ENCODE results near the gene GSDME.

DNA sequence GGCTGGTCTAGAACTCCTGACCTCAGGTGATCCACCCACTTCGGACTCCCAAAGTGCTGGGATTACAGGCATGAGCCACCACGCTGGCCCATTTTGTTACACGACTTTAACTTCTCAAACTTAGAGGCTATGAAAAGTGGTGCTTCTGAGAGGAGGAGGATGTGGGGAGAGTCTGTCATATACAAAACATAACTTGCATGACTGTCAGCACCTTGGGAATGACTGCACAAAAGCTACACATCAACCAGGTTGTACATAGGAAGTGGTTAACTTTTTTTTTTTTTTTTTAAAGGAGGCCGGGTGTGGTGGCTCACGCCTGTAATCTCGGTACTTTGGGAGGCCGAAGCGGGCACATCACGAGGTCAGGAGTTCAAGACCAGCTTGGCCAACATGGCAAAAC is 43.4 kb upstream of the GSDME start:
- TF ChIP-seq, protein P1, sequence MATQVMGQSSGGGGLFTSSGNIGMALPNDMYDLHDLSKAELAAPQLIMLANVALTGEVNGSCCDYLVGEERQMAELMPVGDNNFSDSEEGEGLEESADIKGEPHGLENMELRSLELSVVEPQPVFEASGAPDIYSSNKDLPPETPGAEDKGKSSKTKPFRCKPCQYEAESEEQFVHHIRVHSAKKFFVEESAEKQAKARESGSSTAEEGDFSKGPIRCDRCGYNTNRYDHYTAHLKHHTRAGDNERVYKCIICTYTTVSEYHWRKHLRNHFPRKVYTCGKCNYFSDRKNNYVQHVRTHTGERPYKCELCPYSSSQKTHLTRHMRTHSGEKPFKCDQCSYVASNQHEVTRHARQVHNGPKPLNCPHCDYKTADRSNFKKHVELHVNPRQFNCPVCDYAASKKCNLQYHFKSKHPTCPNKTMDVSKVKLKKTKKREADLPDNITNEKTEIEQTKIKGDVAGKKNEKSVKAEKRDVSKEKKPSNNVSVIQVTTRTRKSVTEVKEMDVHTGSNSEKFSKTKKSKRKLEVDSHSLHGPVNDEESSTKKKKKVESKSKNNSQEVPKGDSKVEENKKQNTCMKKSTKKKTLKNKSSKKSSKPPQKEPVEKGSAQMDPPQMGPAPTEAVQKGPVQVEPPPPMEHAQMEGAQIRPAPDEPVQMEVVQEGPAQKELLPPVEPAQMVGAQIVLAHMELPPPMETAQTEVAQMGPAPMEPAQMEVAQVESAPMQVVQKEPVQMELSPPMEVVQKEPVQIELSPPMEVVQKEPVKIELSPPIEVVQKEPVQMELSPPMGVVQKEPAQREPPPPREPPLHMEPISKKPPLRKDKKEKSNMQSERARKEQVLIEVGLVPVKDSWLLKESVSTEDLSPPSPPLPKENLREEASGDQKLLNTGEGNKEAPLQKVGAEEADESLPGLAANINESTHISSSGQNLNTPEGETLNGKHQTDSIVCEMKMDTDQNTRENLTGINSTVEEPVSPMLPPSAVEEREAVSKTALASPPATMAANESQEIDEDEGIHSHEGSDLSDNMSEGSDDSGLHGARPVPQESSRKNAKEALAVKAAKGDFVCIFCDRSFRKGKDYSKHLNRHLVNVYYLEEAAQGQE (IDR thresholded peaks at IDR 0.05; ENCODE audit: low read depth) = no peak
- no peak for TF ChIP-seq CREB1 (IDR thresholded peaks at IDR 0.05; ENCODE audit: low read depth)
- TF ChIP-seq TAF1 (IDR thresholded peaks at IDR 0.05; ENCODE audit: low read depth) = no peak
- TF ChIP-seq RAD21 (IDR thresholded peaks at IDR 0.05; ENCODE audit: low read depth) = no peak
- TF ChIP-seq, protein P2, sequence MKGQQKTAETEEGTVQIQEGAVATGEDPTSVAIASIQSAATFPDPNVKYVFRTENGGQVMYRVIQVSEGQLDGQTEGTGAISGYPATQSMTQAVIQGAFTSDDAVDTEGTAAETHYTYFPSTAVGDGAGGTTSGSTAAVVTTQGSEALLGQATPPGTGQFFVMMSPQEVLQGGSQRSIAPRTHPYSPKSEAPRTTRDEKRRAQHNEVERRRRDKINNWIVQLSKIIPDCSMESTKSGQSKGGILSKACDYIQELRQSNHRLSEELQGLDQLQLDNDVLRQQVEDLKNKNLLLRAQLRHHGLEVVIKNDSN (IDR thresholded peaks at IDR 0.05) = no peak
- TF ChIP-seq EP300 (IDR thresholded peaks at IDR 0.05; ENCODE audit: borderline replicate concordance) = no peak
- TF ChIP-seq, protein P3, sequence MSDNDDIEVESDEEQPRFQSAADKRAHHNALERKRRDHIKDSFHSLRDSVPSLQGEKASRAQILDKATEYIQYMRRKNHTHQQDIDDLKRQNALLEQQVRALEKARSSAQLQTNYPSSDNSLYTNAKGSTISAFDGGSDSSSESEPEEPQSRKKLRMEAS (IDR thresholded peaks at IDR 0.05) = no peak
- no peak for TF ChIP-seq CEBPB (IDR thresholded peaks at IDR 0.05)
- TF ChIP-seq YY1 (IDR thresholded peaks at IDR 0.05; ENCODE audit: low read depth) = no peak
- TF ChIP-seq ZBTB7A (IDR thresholded peaks at IDR 0.05; ENCODE audit: low read depth) = no peak
- TF ChIP-seq TCF12 (IDR thresholded peaks at IDR 0.05; ENCODE audit: low read depth) = no peak
- no peak for TF ChIP-seq EGR1 (IDR thresholded peaks at IDR 0.05)
- no peak for TF ChIP-seq TEAD4 (IDR thresholded peaks at IDR 0.05)

Data from Ishikawa (cell line).